ENCODE measurements around the gene SPATA31C2. TPM values are rescaled to one million over a fixed set of nuclear protein-coding genes. Genes with fewer than 3 reads are reported as not detected.
"Not testable (repeated sequence)": the region's sequence is repeated elsewhere in the genome, so short reads cannot be mapped to it uniquely, and the experiment has no call there.

The SPATA31C2 gene
- total RNA-seq, 2 donors from 2014 or later = not detected

- Mint-ChIP-seq H3K36me3 (ENCODE audit: low read depth) (no peaks in the 10 kb centered on the region), H3K9me3 (no peaks in the 10 kb centered on the region), H3K4me1 (no peaks in the 10 kb centered on the region), H3K27ac (no peak overlapping the region), H3K27me3 (peaks cover 22% of the 10 kb centered on the region), H3K4me3 (no peak overlapping the region)
- no peak for ATAC-seq (replicated peaks)
Observed at GRCh38 chr9:88164850-88165249, 26.6 kb upstream of the SPATA31C2 start.

- H3K27ac Mint-ChIP-seq = no peak overlapping the region
- no peaks in the 10 kb centered on the region for H3K36me3 Mint-ChIP-seq (ENCODE audit: low read depth)
- no peaks in the 10 kb centered on the region for H3K9me3 Mint-ChIP-seq
- H3K27me3 Mint-ChIP-seq = peaks cover 29% of the 10 kb centered on the region
- H3K4me3 Mint-ChIP-seq = no peak overlapping the region
- no peaks in the 10 kb centered on the region for H3K4me1 Mint-ChIP-seq
- no peak for ATAC-seq (replicated peaks)
Observed at GRCh38 chr9:88161144-88161543, 22.9 kb upstream of the SPATA31C2 start.

- no peak overlapping the region for H3K27ac Mint-ChIP-seq
- peaks cover 5% of the 10 kb centered on the region for H3K4me1 Mint-ChIP-seq
- no peaks in the 10 kb centered on the region for H3K9me3 Mint-ChIP-seq
- no peak for ATAC-seq (replicated peaks)
- no peaks in the 10 kb centered on the region for H3K36me3 Mint-ChIP-seq (ENCODE audit: low read depth)
- peaks cover 26% of the 10 kb centered on the region for H3K27me3 Mint-ChIP-seq
- no peak overlapping the region for H3K4me3 Mint-ChIP-seq
Observed at GRCh38 chr9:88143957-88144625, 5.8 kb upstream of the SPATA31C2 start.

GRCh38 chr9:88143179-88143578 is 4.9 kb upstream of the SPATA31C2 start:
- Mint-ChIP-seq H3K27me3 (peaks cover 26% of the 10 kb centered on the region), H3K27ac (no peak overlapping the region), H3K4me1 (peaks cover 5% of the 10 kb centered on the region), H3K36me3 (ENCODE audit: low read depth) (no peaks in the 10 kb centered on the region), H3K9me3 (no peaks in the 10 kb centered on the region), H3K4me3 (no peak overlapping the region)
- ATAC-seq (replicated peaks) = no peak

- H3K27me3 Mint-ChIP-seq; H3K9me3 Mint-ChIP-seq; H3K36me3 Mint-ChIP-seq (ENCODE audit: low read depth); H3K4me1 Mint-ChIP-seq; H3K27ac Mint-ChIP-seq; ATAC-seq (replicated peaks); H3K4me3 Mint-ChIP-seq: not testable (repeated sequence)
Observed at GRCh38 chr9:88133552-88133951, 4.7 kb downstream of the SPATA31C2 start.

GRCh38 chr9:88129556-88129955 is 8.7 kb downstream of the SPATA31C2 start:
- not testable (repeated sequence) for H3K27me3 Mint-ChIP-seq; H3K4me3 Mint-ChIP-seq; H3K27ac Mint-ChIP-seq; H3K9me3 Mint-ChIP-seq; H3K36me3 Mint-ChIP-seq (ENCODE audit: low read depth); H3K4me1 Mint-ChIP-seq
- ATAC-seq (replicated peaks) = peak; percentile 31

GRCh38 chr9:88127700-88128300 is 10.5 kb downstream of the SPATA31C2 start:
- ATAC-seq (replicated peaks); H3K4me1 Mint-ChIP-seq; H3K4me3 Mint-ChIP-seq: not testable (repeated sequence)

GRCh38 chr9:88123413-88123812 is 14.9 kb downstream of the SPATA31C2 start:
- not testable (repeated sequence) for H3K4me3 Mint-ChIP-seq; H3K36me3 Mint-ChIP-seq (ENCODE audit: low read depth); H3K9me3 Mint-ChIP-seq; ATAC-seq (replicated peaks); H3K27me3 Mint-ChIP-seq; H3K27ac Mint-ChIP-seq; H3K4me1 Mint-ChIP-seq

More at GRCh38 chr9:88127700-88128300, 10.5 kb downstream of the SPATA31C2 start:
- H3K9me3 Mint-ChIP-seq; H3K36me3 Mint-ChIP-seq (ENCODE audit: low read depth); H3K27ac Mint-ChIP-seq; H3K27me3 Mint-ChIP-seq: not testable (repeated sequence)

- H3K9me3 Mint-ChIP-seq; H3K27ac Mint-ChIP-seq; H3K4me3 Mint-ChIP-seq; H3K4me1 Mint-ChIP-seq; ATAC-seq (replicated peaks); H3K36me3 Mint-ChIP-seq (ENCODE audit: low read depth); H3K27me3 Mint-ChIP-seq: not testable (repeated sequence)
Observed at GRCh38 chr9:88118121-88118520, 20.2 kb downstream of the SPATA31C2 start.

- H3K27ac Mint-ChIP-seq; H3K36me3 Mint-ChIP-seq (ENCODE audit: low read depth); H3K4me3 Mint-ChIP-seq; H3K4me1 Mint-ChIP-seq; H3K9me3 Mint-ChIP-seq; H3K27me3 Mint-ChIP-seq; ATAC-seq (replicated peaks): not testable (repeated sequence)
Observed at GRCh38 chr9:88114968-88115612, 23.2 kb downstream of the SPATA31C2 start.

- not testable (repeated sequence) for H3K4me3 Mint-ChIP-seq
Observed at GRCh38 chr9:88114283-88114967, 23.9 kb downstream of the SPATA31C2 start.

GRCh38 chr9:88113156-88114130 is 24.8 kb downstream of the SPATA31C2 start:
- H3K27ac Mint-ChIP-seq; H3K4me1 Mint-ChIP-seq; H3K36me3 Mint-ChIP-seq (ENCODE audit: low read depth): not testable (repeated sequence)

More at GRCh38 chr9:88114283-88114967, 23.9 kb downstream of the SPATA31C2 start:
- H3K36me3 Mint-ChIP-seq (ENCODE audit: low read depth); ATAC-seq (replicated peaks); H3K27me3 Mint-ChIP-seq; H3K27ac Mint-ChIP-seq; H3K9me3 Mint-ChIP-seq; H3K4me1 Mint-ChIP-seq: not testable (repeated sequence)

GRCh38 chr9:88110026-88110425 is 28.2 kb downstream of the SPATA31C2 start:
- Mint-ChIP-seq H3K36me3 (ENCODE audit: low read depth) (no peaks in the 10 kb centered on the region), H3K27ac (no peak overlapping the region), H3K27me3 (peaks cover 25% of the 10 kb centered on the region)

More at GRCh38 chr9:88113156-88114130, 24.8 kb downstream of the SPATA31C2 start:
- peaks cover 10% of the 10 kb centered on the region for H3K27me3 Mint-ChIP-seq
- H3K4me3 Mint-ChIP-seq; ATAC-seq (replicated peaks); H3K9me3 Mint-ChIP-seq: not testable (repeated sequence)

GRCh38 chr9:88108779-88109178 is 29.5 kb downstream of the SPATA31C2 start:
- no peaks in the 10 kb centered on the region for H3K36me3 Mint-ChIP-seq (ENCODE audit: low read depth)
- H3K4me1 Mint-ChIP-seq = peaks cover 4% of the 10 kb centered on the region
- H3K4me3 Mint-ChIP-seq = no peak overlapping the region
- H3K27ac Mint-ChIP-seq = no peak overlapping the region
- no peak for ATAC-seq (replicated peaks)
- H3K9me3 Mint-ChIP-seq = no peaks in the 10 kb centered on the region
- H3K27me3 Mint-ChIP-seq = peaks cover 31% of the 10 kb centered on the region

More at GRCh38 chr9:88110026-88110425, 28.2 kb downstream of the SPATA31C2 start:
- ATAC-seq (replicated peaks) = no peak
- Mint-ChIP-seq H3K4me1 (peaks cover 4% of the 10 kb centered on the region), H3K9me3 (no peaks in the 10 kb centered on the region), H3K4me3 (no peak overlapping the region)

All from activated T-helper 17 cell treated with anti-CD3 and anti-CD28 coated beads, Interleukin-2, amount 50 U/mL, for 72 hours (primary cell).